ENCODE measurements around the gene ABCF1. TPM values are rescaled to one million over a fixed set of nuclear protein-coding genes. Genes with fewer than 3 reads are reported as not detected.
A peak's percentile ranks its signal among the peaks of the same experiment; 100 is the strongest.

The ABCF1 gene
- total and polyA plus RNA-seq, 9 of the 15 experiments (the other 6 are each of a cell fraction or from before 2014, with no cell fraction given), result 41.6 to 193 (median 102) TPM

DNA sequence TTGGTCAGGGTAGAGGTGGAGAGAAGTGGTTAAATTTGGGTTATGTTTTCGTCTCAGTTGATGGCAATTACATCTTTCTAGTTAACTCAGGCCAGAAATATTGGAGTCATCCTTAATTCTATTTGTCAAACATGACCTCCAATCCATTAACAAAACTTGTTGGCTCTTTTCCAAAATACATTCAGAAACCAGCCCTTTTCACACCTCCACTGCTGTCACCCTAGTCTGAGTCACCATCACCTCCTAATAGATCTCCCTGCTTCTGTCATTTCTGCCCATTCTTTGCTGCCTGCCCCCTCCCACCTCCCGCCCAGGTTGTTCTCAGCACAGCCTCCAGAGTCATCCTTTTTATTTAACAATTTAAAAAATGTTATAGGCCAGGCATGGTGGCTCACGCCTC is 3.0 kb upstream of the ABCF1 start (continued):
- no peak for TF ChIP-seq REST (IDR thresholded peaks at IDR 0.05; ENCODE audit: borderline replicate concordance)
- no peak for TF ChIP-seq REST (CRISPR knock-in tag; IDR thresholded peaks at IDR 0.05; ENCODE audit: low read depth)
- TF ChIP-seq, protein P1, sequence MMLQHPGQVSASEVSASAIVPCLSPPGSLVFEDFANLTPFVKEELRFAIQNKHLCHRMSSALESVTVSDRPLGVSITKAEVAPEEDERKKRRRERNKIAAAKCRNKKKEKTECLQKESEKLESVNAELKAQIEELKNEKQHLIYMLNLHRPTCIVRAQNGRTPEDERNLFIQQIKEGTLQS (IDR thresholded peaks at IDR 0.05), result peak; percentile 46; the same call in 1 of the 2 replicates
- TF ChIP-seq, protein P1 (CRISPR knock-in tag; conservative IDR thresholded peaks at IDR 0.05), result no peak
- TF ChIP-seq, protein P2, sequence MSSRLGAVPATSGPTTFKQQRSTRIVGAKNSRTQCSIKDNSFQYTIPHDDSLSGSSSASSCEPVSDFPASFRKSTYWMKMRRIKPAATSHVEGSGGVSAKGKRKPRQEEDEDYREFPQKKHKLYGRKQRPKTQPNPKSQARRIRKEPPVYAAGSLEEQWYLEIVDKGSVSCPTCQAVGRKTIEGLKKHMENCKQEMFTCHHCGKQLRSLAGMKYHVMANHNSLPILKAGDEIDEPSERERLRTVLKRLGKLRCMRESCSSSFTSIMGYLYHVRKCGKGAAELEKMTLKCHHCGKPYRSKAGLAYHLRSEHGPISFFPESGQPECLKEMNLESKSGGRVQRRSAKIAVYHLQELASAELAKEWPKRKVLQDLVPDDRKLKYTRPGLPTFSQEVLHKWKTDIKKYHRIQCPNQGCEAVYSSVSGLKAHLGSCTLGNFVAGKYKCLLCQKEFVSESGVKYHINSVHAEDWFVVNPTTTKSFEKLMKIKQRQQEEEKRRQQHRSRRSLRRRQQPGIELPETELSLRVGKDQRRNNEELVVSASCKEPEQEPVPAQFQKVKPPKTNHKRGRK (tag; IDR thresholded peaks at IDR 0.05), result no peak
- no peak for TF ChIP-seq ZNF212 (CRISPR knock-in tag; IDR thresholded peaks at IDR 0.05)
- no peak for TF ChIP-seq KHSRP (IDR thresholded peaks at IDR 0.05)
- no peak for TF ChIP-seq FOXJ3 (CRISPR knock-in tag; IDR thresholded peaks at IDR 0.05)
- TF ChIP-seq POLR2AphosphoS5 (IDR thresholded peaks at IDR 0.05; ENCODE audit: control insufficient read depth, insufficient read depth, low read depth, low read length), result no peak
- TF ChIP-seq NR2C1 (IDR thresholded peaks at IDR 0.05), result no peak
- TF ChIP-seq NR2C1 (tag; IDR thresholded peaks at IDR 0.05), result no peak
- TF ChIP-seq PPARD (CRISPR knock-in tag; IDR thresholded peaks at IDR 0.05), result no peak
- no peak for TF ChIP-seq RFX7 (CRISPR knock-in tag; IDR thresholded peaks at IDR 0.05)
- TF ChIP-seq COPS2 (conservative IDR thresholded peaks at IDR 0.05), result no peak
- TF ChIP-seq HCFC1 (IDR thresholded peaks at IDR 0.05; ENCODE audit: low read depth, low read length), result no peak
- TF ChIP-seq USF1 (CRISPR knock-in tag; IDR thresholded peaks at IDR 0.05), result no peak
- TF ChIP-seq, protein P3, sequence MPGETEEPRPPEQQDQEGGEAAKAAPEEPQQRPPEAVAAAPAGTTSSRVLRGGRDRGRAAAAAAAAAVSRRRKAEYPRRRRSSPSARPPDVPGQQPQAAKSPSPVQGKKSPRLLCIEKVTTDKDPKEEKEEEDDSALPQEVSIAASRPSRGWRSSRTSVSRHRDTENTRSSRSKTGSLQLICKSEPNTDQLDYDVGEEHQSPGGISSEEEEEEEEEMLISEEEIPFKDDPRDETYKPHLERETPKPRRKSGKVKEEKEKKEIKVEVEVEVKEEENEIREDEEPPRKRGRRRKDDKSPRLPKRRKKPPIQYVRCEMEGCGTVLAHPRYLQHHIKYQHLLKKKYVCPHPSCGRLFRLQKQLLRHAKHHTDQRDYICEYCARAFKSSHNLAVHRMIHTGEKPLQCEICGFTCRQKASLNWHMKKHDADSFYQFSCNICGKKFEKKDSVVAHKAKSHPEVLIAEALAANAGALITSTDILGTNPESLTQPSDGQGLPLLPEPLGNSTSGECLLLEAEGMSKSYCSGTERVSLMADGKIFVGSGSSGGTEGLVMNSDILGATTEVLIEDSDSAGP (CRISPR knock-in tag; IDR thresholded peaks at IDR 0.05), result no peak

All from K562 (cell line).